Endometrium (tissue), 2 donors: Measurements from ENCODE around the gene FRMD6.
A peak's percentile ranks its signal among the peaks of the same experiment; 100 is the strongest.
"Not testable (repeated sequence)": the region's sequence is repeated elsewhere in the genome, so short reads cannot be mapped to it uniquely, and the experiment has no call there.

Source experiments
- FAIRE-seq: peaks from 2 replicates; lab custom pipeline; 2012; peaks lifted over from hg19 to GRCh38; lab: Jason Lieb, UNC
- donor health status: control.
- donor health status: control.

Gene FRMD6

DNA sequence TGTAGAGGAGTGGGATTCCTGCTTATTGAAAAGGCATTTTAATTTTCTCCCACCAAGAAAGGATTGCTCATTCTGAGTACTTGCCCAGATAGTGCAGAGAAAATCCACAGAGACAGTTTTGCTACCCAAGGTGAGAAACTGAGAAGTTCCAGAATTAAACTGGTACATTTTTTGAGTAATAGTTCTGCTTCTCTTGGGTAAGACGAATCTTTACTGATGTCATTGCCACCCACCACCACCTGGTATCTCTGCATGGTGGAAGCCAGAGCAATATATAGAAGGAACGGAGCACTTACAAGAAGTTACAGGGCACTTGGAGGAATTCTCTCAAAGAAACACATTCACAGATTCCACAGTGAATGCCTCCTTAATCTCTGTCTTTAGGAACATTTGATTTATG is 20.7 kb upstream of the FRMD6 start:
- no peak for FAIRE-seq

DNA sequence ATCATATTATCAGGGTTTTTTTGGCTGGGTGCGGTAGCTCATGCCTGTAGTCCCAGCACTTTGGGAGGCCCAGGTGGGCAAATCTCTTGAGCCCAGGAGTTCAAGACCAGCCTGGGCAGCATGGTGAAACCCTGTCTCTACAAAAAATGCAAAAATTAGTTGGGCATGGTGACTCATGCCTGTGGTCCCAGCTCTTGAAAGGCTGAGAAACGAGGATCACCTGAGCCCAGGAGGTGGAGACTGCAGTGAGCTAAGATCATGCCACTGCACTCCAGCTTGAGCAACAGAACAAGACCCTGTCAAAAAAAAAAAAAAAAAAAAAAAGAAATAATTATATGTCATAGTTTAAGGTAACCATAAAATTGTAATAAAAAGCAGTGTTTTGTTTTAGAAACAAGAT is 18.4 kb upstream of the FRMD6 start:
- FAIRE-seq = not testable (repeated sequence)

DNA sequence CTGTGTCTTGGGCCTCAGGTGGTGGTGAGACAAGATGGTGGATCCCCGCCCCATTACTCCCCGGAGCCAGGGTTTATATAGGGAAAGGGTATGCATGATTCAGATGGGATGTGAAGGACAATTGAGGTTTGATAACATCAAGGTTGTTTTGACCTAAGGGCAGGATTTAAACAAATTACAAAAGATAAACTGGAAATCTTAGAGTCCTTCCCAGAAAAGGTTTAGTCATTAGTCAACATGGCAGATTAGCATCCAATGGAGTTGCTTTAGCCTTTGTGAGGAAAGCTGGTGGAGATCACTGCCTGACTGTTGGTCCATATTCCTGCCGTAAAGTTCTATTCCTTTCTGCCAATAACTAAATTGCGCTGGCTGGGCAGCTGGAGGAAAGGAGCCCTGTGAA is 15.6 kb upstream of the FRMD6 start:
- FAIRE-seq = no peak

DNA sequence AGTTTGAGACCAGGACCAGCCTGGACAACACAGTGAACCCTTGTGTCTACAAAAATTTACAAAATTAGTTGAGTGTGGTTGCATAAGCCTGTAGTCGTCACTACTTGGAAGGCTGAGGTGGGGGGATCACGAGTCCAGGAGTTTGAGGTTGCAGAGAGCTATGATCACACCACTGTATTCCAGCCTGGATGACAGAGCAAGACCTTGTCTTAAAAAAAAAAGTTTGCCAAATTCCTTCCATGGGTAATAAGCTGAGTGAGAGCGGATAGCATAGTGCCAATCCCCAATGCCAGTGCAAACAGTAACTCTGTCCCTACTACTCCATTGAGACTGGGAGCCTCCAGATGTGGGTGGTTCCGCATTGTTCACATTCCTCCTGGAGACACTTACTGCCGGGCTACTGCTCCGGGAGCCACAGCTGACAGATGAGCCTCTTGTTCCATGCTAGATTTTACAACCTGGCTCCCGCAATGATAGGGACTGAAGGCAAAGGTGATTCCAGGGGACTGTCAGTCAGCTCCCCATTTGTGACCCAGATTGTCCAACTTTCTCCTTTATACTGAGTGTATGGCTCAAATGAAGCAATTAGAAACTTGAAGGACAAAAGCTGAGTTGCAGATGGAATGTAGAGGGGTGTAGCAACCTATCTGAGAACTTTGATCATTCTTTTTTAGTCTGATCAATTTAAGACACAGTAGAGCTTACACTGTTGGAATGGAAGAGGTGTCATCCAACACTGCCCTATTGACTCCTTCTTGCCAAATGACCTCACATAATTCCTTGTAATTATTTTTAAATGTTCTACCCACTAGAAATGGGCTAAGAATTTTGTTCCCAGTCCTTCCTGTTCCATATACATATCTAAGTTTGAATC is 13.4 kb upstream of the FRMD6 start:
- FAIRE-seq = no peak

DNA sequence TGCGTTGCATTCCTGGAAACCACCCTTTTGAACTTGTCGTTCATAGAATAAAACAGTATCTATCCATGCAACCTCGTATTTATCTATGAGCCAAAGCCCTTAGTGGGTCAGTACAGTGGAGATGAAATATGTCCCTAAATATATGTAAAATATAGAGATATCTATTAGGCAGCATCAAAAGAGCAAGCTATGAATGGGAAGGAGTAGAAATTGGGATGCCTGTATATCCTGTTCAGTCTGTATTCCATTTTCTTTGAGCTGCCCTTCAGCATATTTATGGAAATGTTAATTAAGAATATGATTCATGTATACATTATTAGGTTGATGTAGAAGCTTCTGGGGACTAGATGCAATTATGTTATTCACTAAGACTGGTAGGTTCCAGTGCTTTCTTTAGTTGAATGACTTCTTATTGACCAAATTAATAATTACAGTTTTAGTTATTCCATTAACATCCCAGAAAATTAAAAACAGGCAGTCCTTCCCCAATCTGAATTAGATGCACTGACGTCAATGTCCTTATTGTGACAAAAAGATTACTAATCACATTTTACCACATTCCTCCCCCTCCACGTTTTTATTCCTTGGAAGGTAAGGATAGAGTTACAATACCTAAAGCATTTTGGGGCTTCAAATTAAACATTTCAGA is 11.9 kb upstream of the FRMD6 start:
- no peak for FAIRE-seq

DNA sequence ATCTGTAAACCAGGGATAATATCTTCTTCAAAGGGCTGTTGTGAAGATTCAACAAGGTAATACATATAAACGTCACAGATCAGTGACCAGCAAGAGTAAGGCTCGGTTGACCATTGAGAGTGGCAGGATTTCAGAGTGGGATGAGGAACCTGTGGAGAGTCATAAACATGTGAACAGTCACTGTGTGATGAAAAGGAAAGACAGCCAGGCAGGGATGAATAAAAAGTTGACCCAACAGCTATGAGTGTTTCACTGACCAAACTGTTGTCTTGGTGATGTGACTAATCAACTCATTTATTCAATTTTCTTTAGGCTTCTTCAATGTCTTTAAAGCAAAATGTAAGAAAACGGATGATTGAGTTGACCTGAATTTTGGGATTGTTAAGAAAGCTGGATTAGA is 8.6 kb upstream of the FRMD6 start:
- no peak for FAIRE-seq

DNA sequence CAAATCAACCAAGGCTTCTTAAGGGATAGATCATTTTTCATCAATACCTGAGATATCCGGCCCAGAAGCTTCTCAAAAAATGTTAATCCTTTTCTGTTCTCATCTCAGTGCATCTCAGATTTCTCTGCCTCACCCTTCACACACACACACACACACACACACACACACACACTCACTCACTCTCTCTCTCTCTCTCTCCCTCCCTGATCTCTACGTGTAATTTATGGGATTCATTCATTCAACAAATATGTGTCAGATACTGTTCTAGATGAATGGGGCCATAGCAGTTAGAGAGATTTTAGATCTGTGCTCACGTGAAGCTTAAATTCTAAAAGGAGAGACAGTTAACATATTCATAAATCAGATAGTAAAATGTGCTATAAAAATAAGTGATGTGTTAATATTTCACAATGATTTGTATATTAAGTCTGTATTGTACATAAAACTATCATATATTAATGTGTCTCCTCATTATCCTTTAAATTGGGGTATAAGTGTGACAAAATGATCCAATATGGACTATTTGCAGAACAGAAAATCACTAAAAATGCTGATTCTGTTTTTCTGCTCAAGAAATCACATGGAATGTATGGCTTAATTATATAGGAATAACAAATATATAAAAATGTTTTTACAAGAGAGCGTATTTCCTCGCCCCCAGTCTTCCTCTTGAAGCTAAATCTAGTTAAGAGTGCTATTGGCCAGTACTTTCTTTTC is 7.3 kb upstream of the FRMD6 start:
- FAIRE-seq = no peak

DNA sequence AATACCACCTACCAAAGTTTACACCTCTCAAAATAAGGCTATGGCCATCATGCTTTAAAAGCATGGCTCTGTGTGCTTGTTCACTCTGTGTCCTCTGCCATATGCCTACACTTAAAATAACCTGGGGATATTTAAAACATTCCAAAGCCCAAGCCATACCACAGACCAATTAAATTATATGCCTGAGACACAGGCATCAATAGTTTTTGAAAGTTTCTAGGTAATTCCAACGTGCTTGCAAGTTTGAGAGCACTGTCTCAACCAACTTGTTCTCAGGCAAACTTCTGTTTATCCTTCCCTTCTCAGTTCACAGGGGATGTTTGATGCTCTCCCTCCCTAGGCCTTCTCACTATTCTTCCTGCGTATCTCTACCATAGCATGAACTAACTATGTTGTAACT is 3.4 kb upstream of the FRMD6 start:
- no peak for FAIRE-seq

DNA sequence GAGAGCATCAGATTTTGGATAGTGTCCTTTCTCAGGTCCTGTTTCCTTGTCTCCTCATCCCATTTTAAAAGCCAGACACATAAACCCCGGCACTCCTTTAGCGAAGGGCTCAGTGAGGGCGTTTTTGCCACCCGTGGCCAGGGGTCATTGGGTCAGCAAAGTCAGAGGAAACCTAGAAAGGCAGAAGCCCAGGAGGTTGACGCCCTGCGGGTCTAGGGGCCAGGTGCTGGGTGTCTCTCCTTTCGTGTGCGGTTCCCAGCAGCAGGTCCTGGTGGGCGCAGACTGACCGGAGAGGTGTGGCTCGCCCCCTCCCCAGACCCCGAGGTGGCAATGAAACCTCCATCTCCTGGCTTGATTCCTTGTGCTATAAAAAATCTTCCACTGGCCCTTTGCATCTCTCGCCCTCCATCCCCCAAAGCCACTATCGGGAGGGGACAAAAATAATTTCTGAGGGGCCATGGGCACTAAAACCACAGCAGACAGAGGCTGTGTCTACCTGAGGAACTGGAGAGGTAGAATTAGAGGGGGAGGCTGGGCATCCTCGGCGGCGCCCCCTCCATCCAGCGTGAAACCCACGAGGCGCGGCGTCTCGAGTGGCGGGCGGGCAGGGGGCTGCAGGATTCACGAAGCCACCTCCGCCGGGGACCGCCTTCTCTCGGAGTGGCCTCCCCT is 858 bp upstream of the FRMD6 start:
- no peak for FAIRE-seq

DNA sequence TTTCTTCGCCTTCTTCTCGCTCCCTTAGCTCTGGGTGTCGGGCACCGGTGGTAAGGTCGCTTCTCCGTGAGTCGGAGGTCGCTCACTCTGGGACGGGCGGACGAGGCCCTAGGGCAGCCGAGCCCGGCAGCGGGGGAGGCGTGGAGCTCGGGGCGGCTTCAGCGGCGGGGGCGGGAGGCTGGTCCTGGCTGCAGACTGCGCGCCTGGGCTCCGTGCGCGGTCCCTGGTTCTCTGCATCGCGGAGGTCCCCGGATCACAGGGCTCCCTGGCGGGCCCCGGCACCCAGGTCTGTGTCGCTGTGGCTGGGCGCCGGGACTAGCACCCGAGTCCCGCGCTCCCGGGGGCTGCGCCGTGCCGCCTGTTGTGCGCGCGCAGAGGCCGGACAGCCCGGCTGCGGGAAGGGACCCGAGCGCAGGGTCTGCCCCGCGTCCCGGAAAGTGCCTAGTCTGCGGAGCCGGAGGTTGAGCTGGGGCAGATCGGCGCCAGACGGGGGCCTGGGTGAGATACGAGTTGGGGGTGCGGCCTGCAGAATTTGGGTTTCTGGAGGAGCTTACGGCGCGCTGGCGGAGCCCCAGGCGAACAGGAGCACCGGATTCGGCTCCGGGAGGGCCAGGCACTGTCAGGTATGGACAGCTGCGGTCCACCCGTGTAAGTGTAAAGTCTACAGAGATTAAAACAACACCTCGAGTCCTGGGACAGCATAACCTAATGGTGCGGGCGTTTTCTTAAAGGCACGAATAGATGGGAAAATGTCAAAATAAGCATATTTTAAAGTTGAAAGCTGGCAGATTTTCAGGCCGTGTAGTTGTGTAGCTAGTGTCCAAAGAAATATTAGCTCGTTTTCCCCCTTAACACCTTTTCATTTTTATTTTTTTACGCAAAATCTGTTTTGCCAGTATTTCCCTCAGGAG is 713 bp downstream of the FRMD6 start:
- FAIRE-seq = no peak

DNA sequence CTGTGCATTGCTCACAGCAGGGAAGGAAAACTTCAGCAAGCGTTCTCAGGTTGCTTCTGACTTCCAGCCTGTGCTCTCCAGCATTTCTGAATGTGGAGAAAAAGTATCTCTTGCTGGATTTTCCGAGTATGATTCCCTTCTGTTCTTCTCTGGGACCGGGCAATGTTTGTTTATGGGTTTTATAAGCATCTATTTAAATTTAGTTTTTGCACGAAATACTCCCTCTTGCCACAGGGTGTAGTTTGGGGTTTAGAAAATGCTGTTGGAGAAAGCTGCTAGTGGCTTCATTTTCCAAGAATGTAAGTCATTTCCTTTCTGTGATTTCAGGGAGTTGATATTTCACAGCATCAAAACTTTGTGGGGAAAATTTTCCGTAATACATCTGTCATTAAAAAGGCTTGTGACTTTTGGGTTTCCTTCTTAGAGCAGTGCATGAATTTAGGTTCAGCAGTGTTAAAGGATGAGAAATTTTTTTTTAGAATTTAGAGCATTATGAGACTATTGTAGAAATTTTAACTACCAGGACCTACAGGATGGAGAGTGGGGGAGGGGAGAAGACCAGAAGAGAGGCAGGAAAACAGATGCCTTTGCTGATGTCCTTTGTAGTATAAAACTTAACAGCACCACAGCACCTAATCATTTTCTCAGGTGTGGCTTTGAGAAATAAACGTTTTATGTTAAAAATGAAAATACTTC is 1.5 kb downstream of the FRMD6 start:
- peak; percentile 50 for FAIRE-seq

DNA sequence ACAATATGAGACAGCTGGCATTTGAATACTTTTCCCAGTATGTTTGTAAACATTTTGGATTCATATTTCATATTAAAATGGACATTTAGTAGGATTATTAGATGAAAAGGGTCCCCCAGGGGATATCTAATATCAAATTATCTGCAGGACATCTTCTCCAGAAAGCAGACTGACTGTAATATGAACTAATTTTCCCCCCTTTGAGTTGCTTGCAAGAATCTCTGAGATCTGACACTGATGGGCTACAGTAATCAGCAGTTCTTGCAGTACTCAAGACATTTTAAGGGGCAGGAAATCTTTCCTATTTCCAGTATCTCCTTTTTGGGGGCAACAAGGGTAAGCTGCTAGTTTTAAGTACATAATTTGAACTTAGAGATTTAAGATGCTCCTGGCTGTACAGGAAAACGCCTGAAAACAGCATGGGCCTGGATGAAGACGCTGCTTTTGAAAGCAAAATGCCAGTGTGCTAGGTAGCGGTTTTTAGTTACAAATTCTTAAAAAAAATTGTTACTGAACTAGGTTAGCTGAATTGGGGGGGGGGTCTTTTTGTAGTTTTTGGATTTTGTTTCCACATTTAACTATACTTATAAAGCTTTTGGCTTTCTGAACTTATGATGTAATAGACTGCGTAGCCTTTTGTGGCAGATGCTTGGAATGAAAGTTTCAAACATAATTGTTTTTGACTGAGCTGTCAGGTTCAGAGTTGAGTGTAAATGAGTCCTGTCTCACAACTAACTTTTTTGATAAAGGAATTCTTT is 2.2 kb downstream of the FRMD6 start:
- FAIRE-seq = no peak

DNA sequence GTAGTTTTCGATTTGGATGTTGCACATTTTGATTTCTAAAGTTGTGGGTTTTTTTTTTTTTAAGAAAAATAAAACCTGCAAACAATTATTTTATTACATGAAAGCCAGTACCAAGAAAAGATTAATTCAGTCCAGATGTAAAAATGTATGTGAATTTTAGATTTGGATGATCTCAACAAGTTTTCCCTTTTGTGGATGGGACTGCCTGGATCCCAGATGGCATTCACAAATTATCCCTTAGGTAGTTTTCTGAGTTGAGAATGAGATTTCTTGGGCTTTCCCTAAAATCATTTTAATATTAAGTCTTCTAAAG is 2.8 kb downstream of the FRMD6 start:
- FAIRE-seq = peak; percentile 92

DNA sequence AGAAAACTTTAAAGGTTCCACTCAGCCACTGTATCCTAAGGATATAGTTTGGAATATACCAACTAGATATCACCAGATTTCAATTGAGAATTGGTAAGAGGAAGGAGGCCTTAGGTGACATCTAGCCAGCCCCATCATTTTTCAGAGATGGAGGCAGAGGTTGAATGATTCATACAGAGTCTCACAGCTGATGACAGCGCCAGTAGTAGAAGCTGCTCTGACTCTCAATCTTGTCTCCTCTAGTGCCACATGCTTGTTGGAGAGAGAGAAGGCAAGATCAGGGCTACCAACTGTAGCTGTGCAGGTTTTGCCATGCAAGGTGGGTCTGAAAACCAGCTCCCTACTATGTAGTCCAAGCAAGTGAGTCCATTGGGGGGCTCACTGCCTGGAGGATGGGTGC is 6.1 kb downstream of the FRMD6 start:
- FAIRE-seq = no peak

DNA sequence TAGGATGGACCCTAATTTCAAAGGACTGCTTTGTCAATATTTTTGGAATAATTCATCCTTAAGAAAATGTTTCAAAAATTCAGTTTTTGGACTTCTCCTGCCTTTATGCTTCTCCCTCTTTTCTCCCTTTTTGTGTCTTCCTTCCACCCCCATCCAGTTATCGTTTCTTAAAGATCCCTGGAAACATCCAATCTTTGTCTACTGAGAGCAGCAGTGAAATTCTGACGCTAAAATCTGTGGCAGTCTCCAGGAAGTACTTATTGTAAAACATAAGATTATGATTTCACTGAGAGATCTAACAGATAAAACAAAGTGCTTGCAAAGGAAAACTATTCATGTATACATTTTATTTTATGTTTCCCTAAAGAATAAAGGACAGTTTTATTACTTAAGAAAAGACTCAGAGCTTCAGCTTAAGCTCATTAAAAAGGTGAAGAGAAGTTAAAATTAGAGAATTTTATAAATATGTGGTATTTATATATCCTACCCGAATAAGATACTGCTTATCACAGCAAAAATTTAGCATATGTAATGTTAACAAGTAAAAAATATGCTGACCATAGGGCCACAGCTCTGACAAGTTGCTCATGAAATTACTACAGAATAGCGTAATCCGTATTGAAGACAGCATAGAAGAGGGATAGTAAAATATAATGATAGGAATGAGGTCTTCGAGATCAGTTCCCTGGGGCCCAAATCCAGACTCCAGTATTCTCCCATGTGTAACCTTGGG is 6.9 kb downstream of the FRMD6 start:
- FAIRE-seq = no peak

DNA sequence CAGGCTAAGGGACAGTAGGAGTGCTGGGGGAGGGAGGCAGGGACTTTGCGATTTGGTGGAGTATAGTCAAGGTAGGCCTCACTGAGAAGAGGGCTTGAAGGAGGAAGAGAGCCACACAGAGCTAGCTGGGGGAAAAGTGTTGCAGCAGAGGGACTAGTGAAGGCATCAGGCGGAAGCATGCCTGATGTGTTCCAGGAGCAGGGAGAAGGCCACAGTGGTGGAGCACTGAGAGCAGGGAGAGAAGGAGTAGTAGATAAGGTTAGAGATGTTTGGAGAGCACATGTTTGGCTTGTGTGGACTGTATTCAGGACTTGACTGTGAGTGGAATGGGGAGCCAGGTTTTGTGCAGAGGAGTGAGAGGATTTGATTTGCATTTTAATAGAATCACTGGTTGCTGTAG is 9.0 kb downstream of the FRMD6 start:
- FAIRE-seq = no peak

DNA sequence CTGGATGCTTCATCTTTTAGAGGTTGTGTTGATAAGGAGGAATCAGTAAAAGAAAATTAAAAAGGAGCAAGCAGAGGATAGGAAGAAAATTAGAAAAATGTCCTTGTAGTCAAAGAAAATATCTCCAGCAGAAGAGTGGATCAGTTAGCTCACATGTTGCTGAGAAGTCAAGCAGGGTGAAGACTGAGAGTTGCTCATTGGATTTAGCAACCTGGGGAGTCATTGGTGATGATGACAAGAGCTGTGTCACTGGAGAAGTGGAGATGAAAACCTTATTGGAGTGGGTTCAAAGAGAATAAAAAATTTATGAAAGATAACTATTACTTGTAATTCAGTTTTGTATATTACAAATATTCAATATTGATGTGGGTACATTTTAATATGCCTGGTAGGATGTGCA is 9.8 kb downstream of the FRMD6 start:
- FAIRE-seq = no peak

DNA sequence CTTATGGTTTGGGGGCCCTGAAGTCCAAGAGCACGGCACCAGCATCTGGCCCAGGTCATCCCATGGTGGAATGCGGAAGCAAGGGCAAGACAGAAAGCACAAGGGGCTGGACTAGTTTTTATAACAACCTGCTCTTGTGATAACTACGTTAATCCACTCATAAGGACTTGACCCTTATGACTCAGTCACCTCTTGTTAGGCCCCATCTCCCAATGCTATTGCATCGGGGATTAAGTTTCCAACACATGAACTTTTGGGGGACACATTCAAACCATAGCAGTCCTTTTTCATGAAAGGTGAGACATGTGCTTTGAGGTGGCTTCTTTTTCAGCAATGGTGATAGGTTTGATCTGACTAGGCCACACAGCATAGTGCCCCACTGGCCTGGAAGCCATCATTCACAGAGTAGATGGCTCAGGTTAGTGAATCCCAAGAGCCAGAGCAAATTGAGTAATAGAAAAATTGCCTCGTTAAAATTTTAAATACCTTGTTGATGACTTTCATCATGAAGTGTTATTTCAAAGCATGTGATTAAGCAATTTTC is 12.1 kb downstream of the FRMD6 start:
- no peak for FAIRE-seq

DNA sequence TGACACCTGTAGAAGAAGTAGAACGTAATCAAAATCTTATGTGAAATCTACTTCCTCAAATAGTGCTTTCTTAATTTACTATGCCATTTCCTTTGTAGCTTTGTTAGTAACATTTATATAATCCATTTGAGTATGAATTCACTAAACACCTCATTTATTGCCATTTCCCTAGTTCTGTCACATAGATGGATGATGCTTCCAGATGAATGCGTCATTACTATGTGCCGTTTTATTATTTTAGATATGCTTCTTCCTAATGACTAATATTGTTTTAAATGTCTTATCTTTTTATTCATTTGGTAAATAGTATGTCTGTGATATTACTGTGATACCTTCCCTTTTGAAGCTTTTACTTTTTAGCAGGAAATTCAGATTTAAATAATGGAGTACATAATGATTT is 14.4 kb downstream of the FRMD6 start:
- FAIRE-seq = no peak
